Mononuclear cell (primary cell): ENCODE measurements around the gene PLSCR4. TPM values are rescaled to one million over a fixed set of nuclear protein-coding genes. Genes with fewer than 3 reads are reported as not detected.

Source experiments
- H3K27me3 ChIP-seq: 2 replicates; pipeline ENCODE4 v1.6.0; 2011; ENCODE audit warnings: low read length, control low read depth; ENCODE audit not compliant: insufficient read depth
- H3K4me1 ChIP-seq: 2 replicates; pipeline ENCODE4 v1.5.1; 2011; ENCODE audit warnings: mild to moderate bottlenecking, low read length, control low read depth; ENCODE audit not compliant: insufficient read depth
- H3K4me3 ChIP-seq: 2 replicates; pipeline ENCODE4 v1.5.1; 2011; ENCODE audit warnings: mild to moderate bottlenecking, low read length, moderate library complexity
- H3K9me3 ChIP-seq: 2 replicates; pipeline ENCODE4 v1.5.1; 2011; ENCODE audit warnings: low read depth, mild to moderate bottlenecking, control low read depth, low read length
- total RNA-seq: library from RNA; depleted of rRNA; stranded (reverse); fragments of >200 nt; gene quantifications from one replicate; pipeline ENCODE4 v1.2.3, GENCODE V29; 2012

The PLSCR4 gene
- total RNA-seq, 1 donor, result 0.10 TPM

DNA sequence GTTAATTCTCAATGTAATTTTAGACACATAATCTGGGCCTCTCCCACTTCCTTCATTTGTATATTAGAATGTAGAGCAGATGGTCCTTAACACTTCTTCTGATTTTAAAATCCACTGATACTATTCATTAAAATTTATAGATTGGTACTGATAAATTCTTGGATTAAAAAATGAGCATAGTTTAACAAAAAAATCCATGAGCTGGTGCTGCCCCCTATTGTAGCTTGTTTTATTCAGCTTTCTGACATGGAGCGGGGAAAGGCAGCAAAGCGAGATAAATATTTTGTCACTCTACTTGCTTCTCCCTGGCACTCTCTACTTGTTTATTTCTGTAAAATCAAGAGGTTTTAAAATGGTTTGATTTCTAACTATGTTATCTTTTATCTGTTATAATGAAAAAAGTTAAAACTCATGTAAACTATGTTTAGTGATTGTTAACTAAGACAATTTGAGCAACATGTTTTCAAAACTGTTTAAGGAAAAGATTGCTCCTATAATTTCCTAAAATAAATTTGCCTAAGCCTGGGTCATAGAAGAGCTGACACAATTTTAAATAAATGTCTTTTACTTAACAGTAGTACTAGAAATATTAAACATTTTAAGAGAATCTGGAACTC, 63.5 kb downstream of the PLSCR4 start:
- Histone ChIP-seq H3K4me3 (no peak overlapping the region), H3K27me3 (no peaks in the 10 kb centered on the region), H3K4me1 (no peaks in the 10 kb centered on the region), H3K9me3 (no peaks in the 10 kb centered on the region)

DNA sequence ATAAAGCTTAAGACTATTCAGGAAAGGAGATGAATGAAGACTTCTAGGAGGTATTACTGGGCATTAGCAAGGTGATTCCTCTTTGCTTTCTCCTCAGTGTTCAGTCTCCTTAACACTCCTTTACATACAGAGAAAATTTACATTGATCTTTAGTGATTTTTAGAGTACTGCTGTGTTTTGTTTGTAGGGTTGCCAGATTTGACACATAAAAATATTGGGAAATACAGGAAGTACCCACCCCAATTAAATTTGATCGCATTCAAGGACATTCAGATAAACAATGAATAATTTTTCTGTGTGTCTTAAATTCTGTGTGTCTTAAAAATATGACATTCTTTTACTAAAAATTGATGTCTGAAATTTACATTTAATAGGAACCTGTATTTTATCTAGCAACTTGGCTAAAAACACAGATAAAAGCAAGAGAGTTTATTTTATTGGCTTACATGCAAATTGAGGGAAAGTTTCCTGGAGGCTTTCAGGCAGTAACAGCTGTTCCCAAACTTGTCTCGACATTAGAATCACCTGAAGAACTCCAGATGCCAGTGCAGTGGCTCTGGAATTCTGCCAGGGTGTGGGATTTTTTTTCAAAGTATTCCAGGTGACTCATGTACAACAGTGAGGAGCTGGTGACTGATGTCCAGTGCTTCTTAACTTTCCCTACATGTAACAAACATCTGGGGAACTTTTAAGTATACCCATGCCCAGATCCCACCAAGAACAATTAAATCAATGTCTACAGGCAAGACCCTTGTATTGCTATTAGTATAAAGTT, 66.5 kb downstream of the PLSCR4 start:
- no peak overlapping the region for H3K4me3 ChIP-seq
- no peaks in the 10 kb centered on the region for H3K9me3 ChIP-seq
- no peaks in the 10 kb centered on the region for H3K27me3 ChIP-seq
- no peaks in the 10 kb centered on the region for H3K4me1 ChIP-seq

DNA sequence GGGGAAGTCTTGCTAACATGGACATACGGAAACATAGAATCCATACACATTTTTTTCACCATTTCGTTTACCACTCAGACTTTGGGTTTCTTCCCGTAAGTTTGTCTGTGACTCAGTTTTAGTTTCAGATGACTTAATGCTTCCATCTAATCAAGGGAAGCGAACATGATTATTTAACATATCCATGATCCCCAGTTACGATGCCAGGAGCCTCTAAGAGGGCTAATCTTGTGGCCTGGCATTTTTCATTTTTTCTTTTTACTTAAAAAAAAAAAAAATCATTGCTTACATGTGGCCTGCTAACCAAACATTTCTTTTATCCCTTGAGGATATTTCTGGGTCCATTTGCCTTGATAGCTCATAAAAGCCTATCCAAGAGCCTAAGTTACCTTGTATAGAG, 69.7 kb downstream of the PLSCR4 start:
- H3K9me3 ChIP-seq, result no peaks in the 10 kb centered on the region
- H3K4me1 ChIP-seq, result no peaks in the 10 kb centered on the region
- no peaks in the 10 kb centered on the region for H3K27me3 ChIP-seq
- H3K4me3 ChIP-seq, result no peak overlapping the region

DNA sequence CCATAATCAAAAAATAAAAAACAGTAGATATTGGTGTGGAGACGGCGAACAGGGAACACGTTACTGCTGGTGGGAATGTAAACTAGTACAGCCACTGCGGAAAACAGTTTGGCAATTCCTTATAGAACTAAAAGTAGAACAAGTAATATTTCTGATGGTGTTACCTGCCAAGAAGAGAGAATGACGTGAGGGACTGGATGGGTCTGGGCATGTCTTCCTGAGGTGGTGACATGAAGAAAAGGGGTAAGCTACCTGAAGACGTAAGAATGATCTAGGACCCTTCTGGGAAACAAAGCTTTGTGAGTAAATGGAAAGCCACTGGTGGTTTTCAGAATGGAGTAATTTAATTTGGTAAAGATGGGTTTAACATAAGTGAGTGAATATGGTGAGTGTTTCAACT, 70.5 kb downstream of the PLSCR4 start:
- H3K4me1 ChIP-seq, result no peaks in the 10 kb centered on the region
- H3K27me3 ChIP-seq, result no peaks in the 10 kb centered on the region
- H3K9me3 ChIP-seq, result no peaks in the 10 kb centered on the region
- H3K4me3 ChIP-seq, result no peak overlapping the region

DNA sequence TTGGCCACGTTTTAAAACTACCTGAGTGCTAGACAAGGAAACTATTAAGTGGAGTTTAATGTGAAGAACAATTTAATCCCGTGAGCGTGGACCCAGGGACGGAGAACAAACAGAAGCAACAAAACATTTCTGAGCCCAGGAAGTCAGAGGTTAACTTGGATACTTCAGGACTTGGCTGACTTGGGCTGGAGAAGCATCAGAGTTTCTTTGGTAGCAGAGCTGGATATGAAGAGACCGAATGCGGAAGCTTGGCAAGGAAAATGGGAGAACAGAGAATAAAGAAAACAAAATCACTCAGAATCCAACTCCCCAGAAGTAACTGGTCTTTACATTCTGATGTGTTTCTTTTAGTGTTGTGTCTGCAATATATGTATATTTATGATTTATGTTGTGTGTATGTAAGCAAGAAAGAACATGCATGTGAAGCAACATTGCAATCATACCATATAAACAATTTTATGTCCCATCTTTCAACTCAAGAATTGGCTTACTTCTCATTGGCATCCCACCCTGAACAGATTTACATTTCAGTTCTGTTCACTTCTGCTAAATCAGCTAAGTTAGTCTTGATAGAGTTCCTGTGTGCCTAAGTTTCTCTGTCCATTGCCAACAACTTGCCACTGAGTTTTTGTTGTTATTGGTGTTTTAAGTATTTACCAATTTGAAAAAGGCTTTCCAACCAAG, 72.8 kb downstream of the PLSCR4 start:
- H3K27me3 ChIP-seq, result no peaks in the 10 kb centered on the region
- H3K4me3 ChIP-seq, result no peak overlapping the region
- H3K4me1 ChIP-seq, result no peaks in the 10 kb centered on the region
- no peaks in the 10 kb centered on the region for H3K9me3 ChIP-seq

DNA sequence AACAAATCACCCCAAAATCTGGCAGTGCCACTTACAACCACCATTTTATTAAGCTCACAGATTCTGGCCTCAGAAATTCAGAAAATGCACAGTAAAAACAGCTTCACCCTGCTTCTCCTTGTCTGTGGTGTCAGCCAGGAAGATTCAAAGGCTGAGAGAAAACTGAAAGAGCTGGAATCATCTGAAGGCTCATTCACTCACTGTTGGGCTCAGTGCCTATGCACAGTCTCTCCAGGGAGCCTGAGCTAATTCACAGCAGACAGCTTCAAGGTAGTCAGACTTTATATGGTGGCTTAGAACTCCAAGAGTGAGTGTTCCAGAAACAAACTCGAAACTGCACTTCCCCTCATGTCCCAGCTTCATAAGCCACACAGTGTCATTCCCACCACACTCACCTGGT, 73.4 kb downstream of the PLSCR4 start:
- Histone ChIP-seq H3K9me3 (no peaks in the 10 kb centered on the region), H3K4me1 (no peaks in the 10 kb centered on the region), H3K27me3 (no peaks in the 10 kb centered on the region), H3K4me3 (no peak overlapping the region)

DNA sequence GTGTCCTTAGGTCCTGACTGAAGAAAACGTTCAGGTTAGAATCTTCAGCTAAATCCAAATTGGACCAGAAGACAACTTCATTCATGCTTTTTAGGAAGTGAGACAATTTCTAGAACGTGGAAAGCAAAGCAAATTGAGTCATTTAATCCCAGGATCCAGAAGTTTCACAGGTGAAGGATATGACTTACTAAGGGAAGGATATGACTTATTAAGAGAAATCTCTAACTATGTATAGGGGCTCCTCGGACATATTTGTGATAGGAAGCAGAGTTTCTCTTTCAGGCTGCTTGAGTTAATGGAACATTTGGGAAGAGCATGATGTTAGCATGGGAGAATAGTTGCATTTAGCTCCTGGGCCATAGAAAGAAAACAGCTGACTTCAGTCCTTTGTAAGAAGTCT, 73.8 kb downstream of the PLSCR4 start:
- Histone ChIP-seq H3K9me3 (no peaks in the 10 kb centered on the region), H3K27me3 (no peaks in the 10 kb centered on the region), H3K4me1 (no peaks in the 10 kb centered on the region), H3K4me3 (no peak overlapping the region)

DNA sequence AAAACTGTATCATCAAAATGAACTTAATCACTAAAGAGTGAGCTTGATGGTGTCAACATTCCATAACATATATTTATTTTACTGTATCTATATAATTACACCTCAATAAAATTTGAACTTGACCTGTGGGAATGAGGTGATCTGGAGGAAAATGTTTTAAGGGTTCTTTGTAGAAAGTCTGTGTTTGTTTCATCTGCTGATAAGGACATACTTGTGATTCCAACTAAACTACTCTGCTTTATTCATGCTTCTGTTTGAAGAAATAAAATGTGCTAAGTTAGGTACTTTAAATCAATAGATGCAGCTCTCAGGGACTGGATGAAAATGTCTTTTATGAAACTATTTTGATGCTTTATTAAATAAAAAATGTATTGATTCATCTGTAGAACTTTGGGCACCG, 78.3 kb downstream of the PLSCR4 start:
- Histone ChIP-seq H3K4me1 (no peaks in the 10 kb centered on the region), H3K9me3 (no peaks in the 10 kb centered on the region), H3K4me3 (no peak overlapping the region), H3K27me3 (no peaks in the 10 kb centered on the region)

DNA sequence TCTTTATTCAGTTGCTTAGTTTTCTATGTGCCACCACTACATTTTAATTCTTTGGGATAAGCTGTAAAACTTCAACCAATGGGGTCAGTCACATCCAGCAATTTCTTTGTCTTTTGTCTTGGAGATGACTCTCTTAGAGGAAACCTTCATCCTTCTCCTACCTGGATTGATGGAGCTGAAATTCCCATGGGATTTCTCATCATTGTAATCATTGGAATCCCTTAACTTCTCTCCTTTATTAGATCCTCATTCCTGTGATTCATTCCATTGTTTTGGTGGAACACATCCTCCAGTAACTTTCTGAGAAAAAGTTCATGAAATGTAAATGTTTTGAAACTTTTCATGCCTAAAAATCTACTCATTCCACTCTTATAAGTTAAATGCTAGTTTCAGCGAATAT, 80.3 kb downstream of the PLSCR4 start:
- no peaks in the 10 kb centered on the region for H3K27me3 ChIP-seq
- no peak overlapping the region for H3K4me3 ChIP-seq
- H3K4me1 ChIP-seq, result no peaks in the 10 kb centered on the region
- no peaks in the 10 kb centered on the region for H3K9me3 ChIP-seq

DNA sequence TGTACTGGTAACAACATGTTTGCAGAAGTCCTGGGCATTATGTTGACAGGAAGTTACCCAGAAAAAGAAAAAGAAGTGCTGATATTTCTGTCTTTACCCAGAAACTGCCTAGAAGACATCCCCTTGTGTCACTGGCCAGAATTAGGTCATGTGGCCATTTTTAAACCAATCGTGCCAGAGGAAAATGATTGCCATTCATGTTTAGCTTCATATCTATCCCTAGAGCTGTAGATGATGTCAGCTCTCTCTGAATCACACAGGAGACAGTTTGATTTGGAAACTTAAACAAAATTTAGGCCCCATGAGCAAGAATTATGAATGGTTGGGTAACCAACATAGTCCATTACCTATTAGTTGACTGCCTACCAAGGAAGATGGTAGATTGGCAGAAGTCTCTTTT, 81.0 kb downstream of the PLSCR4 start:
- no peaks in the 10 kb centered on the region for H3K9me3 ChIP-seq
- peaks cover 3% of the 10 kb centered on the region for H3K27me3 ChIP-seq
- H3K4me1 ChIP-seq, result no peaks in the 10 kb centered on the region
- no peak overlapping the region for H3K4me3 ChIP-seq

DNA sequence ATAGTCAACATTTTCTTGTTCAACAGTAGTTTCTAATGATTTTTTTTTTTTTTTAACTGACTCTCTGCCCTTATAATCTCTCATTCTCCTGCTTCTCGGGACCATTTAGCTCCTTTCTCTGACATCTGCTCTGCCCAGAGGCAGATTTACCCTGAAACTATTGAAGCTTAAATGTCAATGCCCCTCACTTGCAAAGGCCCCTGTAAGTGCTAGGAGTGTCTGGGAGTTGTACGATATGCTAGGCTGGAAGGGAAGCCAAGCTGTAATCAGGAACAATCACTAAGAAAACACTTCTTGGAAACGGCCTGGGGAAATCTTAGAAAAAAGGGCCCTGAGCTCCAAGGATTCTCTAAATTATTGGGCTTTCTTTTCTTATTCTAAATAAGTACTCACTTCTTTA, 84.1 kb downstream of the PLSCR4 start:
- H3K9me3 ChIP-seq, result no peaks in the 10 kb centered on the region
- H3K4me3 ChIP-seq, result no peak overlapping the region
- H3K4me1 ChIP-seq, result no peaks in the 10 kb centered on the region
- H3K27me3 ChIP-seq, result peaks cover 27% of the 10 kb centered on the region

DNA sequence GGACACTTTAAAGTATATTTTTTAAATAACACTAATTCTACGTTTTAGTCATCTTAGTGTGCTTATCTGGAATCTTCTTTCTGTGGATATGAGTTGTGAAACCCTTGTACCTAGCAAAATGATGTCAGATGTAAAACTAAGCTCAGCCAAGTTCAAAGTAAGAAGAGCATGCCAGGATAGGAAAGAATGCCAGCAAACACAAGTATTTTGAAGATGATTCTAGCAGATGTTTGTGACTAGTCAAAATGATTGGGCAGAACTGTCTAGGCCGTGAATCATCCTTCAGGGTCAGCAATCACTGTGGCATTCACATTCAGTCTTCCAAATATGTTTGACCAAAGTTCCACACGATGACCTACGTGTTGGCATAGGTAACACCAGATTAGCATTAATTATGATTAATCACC, 84.5 kb downstream of the PLSCR4 start:
- H3K9me3 ChIP-seq, result no peaks in the 10 kb centered on the region
- H3K4me1 ChIP-seq, result peaks cover 3% of the 10 kb centered on the region
- H3K27me3 ChIP-seq, result peaks cover 31% of the 10 kb centered on the region
- H3K4me3 ChIP-seq, result no peak overlapping the region

DNA sequence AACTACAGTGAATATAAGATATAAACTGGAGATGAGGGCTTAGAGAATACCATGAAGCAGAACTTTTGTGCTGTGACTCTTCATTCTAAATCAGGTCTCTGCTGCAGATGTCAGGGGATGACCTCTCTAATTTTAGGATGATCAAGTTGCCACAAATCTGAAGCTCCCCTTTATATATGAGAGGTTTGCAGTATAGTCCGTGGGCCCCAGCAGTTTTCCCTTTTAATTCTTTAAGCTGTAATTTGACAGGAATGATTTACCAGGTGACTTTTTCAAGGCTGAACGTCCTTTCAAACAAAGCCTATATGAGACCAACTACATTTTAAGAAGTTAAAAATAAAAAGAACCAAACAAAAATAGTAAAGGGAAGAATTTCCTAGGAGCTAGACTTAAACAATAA, 85.0 kb downstream of the PLSCR4 start:
- no peak overlapping the region for H3K4me3 ChIP-seq

DNA sequence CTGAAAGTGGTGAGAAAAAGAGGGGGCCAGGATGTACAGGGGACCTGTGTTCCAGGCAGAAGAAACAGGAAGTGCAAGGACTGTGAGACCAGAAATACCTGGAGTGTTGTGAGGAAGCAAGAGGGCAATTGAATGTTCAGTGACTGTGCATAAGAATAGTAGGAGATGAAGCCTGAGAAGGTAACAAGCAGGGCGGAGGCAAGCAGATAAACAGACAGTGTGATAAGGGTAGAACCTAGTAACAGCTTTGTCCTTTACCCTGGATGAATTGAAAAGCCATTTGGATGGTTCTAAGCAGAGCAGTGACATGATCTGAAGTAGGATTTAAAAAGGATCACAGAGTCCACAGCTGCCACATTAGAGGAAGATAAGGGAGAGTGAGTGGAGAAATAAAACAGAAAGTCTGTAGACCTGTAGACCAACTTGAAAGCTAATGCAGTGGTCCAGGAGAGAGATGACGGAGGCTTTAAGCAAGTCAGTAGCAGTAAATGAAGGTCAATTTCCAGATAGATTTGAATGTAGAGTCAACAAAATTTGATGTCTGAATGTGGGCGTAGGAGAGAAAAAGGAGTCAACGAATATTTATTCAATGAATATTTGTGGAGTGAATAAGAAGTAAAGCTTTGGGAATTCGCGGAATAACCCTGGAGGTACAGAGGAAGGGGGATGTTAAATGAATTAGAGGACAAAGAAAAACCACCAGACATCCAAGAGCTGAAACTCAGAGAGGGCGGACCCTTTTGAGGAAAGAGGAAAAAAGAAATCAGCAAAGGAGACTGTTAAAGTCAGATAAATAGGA, 85.7 kb downstream of the PLSCR4 start:
- H3K4me1 ChIP-seq, result peaks cover 14% of the 10 kb centered on the region
- H3K9me3 ChIP-seq, result no peaks in the 10 kb centered on the region
- H3K27me3 ChIP-seq, result peaks cover 42% of the 10 kb centered on the region
- no peak overlapping the region for H3K4me3 ChIP-seq

More for the DNA sequence above, 85.0 kb downstream of the PLSCR4 start:
- H3K9me3 ChIP-seq, result no peaks in the 10 kb centered on the region
- peaks cover 35% of the 10 kb centered on the region for H3K27me3 ChIP-seq
- peaks cover 7% of the 10 kb centered on the region for H3K4me1 ChIP-seq

DNA sequence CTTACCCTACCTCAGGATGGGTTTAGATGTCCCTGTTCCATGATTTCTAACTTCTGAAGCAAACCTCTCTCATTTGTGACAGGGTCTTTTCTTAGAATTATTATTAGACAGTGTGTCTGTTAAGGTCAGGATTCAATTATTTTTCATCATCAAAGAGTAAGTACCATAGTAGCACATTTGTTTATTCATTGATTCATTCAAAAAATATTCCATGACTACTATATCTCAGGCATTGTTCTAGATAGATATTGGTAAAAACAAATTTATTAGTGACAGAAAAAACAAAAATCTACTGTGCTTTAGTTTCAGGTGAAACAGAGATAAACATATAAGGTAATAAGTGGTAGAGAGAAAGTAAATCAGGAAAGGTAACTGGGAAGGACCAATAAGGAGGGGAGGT, 86.4 kb downstream of the PLSCR4 start:
- Histone ChIP-seq H3K9me3 (no peaks in the 10 kb centered on the region), H3K27me3 (peaks cover 49% of the 10 kb centered on the region), H3K4me1 (peaks cover 16% of the 10 kb centered on the region), H3K4me3 (no peak overlapping the region)
